HS-5 (cell line): ENCODE data around the gene STXBP6.
A peak's percentile ranks its signal among the peaks of the same experiment; 100 is the strongest.

Source experiments
- DNase-seq: peaks from one replicate; pipeline ENCODE4 v3.0.0-alpha.2; 2012; ENCODE audit warnings: low read depth

STXBP6 gene

DNA sequence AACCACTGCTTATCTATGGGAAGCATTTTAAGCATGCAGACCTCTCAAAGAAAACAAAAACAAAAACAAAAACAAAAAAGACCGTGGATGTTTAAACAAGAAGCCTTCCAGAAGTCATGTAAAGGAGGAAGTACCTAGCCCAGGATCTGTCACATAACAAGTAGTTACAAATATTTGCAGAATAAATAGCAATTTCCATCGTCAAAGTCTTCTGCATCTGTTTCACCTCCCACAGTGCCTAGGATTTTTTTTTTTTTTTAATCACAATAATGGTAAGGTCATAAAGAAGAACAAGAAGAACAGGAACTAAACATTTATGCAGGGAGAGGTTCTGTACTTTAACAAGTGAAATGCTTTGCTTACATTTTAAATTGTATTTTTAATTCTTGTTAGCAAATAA, 2.4 kb upstream of the STXBP6 start:
- no peak for DNase-seq

- peak; percentile 77 for DNase-seq
Observed at GRCh38 chr14:25050269-25051150, 563 bp upstream of the STXBP6 start.

DNA sequence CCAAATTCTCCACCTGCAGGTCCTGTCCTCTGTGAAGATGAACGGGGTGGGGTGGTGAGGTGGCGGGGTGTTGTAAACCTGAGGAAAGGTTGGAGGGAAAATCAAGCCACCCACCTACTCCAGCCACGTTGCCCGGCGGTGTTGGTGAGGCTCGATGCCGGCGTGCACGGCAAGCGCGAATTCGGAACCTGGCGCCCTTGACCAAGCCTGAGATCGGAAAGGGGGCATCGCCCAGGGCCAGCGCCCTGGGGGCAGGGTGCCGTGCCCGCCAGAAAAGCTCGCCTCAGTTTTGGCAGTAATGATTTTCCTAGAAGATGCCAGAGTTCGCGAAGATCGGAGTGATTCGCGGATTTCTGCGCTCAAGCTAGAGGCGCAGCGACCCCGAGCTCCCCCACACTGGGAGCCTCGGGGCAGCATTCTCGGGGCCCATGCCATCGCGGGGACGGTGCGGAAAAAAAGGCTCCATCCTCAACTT, 817 bp downstream of the STXBP6 start:
- peak; percentile 6 for DNase-seq

- peak; percentile 73 for DNase-seq
Observed at GRCh38 chr14:25048170-25049016, 1.6 kb downstream of the STXBP6 start.

GRCh38 chr14:25046301-25046943, 3.5 kb downstream of the STXBP6 start:
- no peak for DNase-seq

DNA sequence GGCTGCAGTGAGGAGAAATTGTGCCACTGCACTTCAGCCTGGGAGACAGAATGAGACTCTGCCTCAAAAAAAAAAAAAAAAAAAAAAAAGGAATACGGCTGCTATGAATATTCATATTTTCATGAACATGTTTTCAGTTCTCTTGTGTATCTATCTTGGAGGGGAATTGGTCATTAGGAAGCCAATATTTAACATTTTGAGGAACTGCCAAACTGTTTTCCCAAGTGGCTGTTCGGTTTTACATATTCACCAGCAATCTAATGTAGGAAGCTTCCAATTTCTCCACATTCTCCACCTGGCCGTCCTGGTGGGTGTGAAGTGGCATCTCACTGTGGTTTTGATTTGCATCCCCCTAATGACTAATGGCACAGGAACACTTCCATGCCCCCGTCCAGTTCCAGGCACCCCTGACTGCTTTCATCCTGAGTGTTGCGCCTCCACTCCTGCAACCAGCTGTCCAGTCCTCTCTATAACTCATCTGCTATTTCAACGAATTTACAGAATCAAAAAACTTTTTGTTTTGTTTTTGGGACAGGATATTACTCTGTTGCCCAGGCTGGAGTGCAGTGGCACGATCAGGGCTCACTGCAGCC, 5.7 kb downstream of the STXBP6 start:
- DNase-seq, result no peak

DNA sequence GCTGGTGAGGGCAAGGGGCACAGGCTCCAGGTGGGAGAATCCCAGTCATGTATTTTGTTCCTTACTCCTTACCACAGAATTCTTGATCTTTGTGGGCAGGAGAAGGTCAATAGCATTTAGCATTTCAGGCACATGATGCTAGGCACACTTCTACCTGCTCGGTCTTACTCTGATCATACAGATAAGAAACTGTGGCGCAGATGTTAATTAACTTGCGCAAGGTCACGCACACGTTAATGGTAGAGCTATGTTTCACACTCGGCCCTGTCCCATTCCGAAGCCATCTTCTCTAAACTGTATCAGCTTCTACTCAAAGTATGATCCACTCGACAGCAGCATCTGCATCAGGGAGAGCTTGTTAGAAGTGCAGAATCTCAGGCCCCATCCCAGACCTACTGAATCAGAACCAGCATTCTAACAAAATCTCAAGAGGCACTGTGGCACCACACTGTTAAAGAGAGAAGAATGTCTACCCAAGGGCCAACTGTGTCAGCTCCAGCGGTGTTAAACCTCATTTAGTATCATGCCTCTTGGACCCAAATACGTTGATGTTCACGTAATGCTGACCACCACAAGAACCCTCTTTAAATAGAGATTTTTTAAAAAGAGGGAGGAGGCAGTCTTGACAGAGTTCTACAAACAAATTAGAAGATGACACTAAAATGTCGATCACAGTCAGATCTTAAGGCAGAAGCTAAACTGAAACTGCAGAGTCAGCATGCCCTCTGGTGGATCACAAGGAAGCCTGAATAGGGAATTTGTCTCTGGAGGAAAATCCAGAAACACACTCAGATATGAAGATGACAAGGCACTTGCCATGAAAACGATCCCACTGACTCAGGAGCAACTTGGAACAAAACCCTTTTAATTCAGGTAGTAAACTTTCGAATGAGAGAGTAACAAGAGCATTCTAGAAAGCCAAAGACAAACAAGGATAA, 7.3 kb downstream of the STXBP6 start:
- DNase-seq, result peak; percentile 11

DNA sequence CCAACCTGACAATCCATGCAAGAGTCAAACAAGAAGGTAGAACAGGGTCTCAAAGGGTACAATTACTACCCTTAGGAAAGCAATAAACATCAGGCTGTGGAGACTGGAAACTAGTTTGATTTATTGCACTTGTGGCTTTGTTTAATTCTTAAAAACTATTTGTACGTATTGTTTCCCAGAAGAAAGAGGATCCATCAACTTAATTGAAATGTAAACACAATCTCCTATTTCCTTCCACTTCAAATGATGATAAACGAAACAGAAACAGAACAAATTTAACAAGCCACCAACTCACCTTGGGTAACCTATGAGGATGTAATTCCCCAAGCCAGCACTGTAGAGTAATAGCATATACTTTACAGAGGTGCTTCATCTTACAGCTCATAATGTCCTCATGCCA, 8.0 kb downstream of the STXBP6 start:
- DNase-seq, result no peak

DNA sequence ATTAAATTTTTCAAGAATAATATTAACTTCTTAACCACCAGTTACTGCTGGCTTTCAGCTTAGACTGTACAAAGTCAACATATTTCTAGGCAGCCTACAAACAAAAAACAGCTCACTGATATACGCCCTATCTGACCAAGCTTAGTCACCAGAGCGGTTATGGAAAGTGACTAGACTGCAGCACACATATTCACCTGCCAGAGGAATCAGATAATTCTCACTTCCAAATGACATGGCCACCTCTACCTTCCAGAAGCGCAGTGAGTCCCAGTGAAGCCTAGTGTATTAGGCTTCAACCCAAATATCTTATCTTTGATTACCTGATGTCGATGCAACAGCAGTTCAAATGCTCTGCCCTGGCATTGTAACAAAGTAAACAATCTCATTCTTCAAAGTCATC, 8.5 kb downstream of the STXBP6 start:
- no peak for DNase-seq

GRCh38 chr14:25039933-25040332, 10.0 kb downstream of the STXBP6 start:
- DNase-seq, result no peak

- DNase-seq, result no peak
Observed at GRCh38 chr14:25038044-25038668, 11.8 kb downstream of the STXBP6 start.

DNA sequence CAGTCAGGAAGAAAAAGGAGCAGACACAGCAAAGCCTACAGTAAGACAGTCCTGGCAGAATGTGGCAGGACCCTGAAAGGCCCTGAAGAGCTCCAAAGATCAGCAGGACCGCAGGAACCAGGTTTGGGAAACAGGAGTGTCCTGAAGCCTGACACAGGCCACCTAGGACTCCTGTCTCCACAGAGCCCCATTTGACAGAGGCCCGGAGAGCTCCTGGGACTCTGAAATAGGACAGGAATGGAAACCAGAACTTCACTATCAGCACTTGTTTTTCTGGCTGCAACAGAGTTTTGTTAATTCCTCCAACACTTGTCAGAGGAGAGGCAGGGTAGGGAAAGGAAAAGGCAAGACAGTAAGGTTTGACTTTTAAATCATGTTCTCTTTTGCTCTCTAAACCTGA, 12.9 kb downstream of the STXBP6 start:
- no peak for DNase-seq

- DNase-seq, result no peak
Observed at GRCh38 chr14:25034803-25035681, 14.9 kb downstream of the STXBP6 start.

DNA sequence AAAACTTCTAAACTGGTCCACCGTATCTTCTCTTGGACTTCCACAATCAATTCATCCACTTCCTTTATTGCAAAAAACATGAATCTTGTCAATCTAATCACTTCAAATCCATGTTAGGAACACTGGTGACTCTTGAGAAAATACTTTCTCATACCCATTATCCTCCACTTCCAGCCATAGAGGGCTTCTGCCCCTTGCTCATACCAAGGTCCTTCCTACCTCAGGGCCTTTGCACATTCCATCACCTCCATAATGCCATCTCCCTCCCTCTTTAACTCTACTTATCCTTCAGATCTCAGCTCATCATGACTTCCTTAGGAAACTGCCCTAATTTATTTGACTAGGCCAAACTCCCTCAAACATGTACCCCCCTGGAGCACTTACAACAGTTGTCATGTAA, 16.6 kb downstream of the STXBP6 start:
- no peak for DNase-seq

- DNase-seq, result no peak
Observed at GRCh38 chr14:25032092-25032784, 17.7 kb downstream of the STXBP6 start.

GRCh38 chr14:25026476-25027137, 23.3 kb downstream of the STXBP6 start:
- DNase-seq, result no peak

GRCh38 chr14:25019892-25020291, 30.1 kb downstream of the STXBP6 start:
- no peak for DNase-seq

GRCh38 chr14:25017562-25017961, 32.4 kb downstream of the STXBP6 start:
- DNase-seq, result no peak
